ENCODE data around the gene CDHR1.
A peak's percentile ranks its signal among the peaks of the same experiment; 100 is the strongest.

CDHR1 gene

DNA sequence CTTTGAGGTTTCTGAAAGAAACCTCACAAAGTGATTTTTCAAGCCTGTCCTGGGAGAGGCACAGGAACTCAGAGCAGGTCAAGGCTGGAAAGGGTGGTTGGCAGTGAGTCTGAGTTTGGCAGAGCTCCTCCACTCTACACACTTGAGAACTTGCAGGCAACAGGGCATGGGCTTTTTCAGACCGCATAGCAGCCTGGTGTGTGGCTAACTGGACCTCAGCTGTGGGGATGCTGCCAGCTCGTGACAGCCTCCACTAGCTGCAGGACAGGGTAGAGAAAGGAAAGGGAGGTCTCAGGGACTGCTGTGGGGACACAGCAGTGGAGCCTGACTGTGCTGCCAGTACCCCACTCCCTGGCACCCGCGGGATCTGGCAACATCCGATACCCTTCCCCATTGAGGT, 2.6 kb downstream of the CDHR1 start:
- Histone ChIP-seq H2AFZ (ENCODE audit: low read depth, low read length) (no peak overlapping the region), H3K27ac (ENCODE audit: low read length) (no peak overlapping the region), H3K79me2 (ENCODE audit: low read length) (no peaks in the 10 kb centered on the region), H3K9ac (ENCODE audit: low read length) (no peak overlapping the region), H3K36me3 (replicated peaks; ENCODE audit: low read depth, low read length) (no peaks in the 10 kb centered on the region), H3K27me3 (ENCODE audit: low read depth, low read length) (no peaks in the 10 kb centered on the region), H3K4me1 (ENCODE audit: low read length) (peaks cover 18% of the 10 kb centered on the region), H4K20me1 (ENCODE audit: insufficient read depth, low read length) (no peaks in the 10 kb centered on the region), H3K4me2 (ENCODE audit: low read length) (no peak overlapping the region), H3K9me3 (ENCODE audit: insufficient read depth, low read length) (no peaks in the 10 kb centered on the region), H3K4me3 (ENCODE audit: low read length) (no peak overlapping the region)
- TF ChIP-seq EZH2phosphoT487 (IDR thresholded peaks at IDR 0.05; ENCODE audit: low read depth), result no peak
- TF ChIP-seq, protein P1, sequence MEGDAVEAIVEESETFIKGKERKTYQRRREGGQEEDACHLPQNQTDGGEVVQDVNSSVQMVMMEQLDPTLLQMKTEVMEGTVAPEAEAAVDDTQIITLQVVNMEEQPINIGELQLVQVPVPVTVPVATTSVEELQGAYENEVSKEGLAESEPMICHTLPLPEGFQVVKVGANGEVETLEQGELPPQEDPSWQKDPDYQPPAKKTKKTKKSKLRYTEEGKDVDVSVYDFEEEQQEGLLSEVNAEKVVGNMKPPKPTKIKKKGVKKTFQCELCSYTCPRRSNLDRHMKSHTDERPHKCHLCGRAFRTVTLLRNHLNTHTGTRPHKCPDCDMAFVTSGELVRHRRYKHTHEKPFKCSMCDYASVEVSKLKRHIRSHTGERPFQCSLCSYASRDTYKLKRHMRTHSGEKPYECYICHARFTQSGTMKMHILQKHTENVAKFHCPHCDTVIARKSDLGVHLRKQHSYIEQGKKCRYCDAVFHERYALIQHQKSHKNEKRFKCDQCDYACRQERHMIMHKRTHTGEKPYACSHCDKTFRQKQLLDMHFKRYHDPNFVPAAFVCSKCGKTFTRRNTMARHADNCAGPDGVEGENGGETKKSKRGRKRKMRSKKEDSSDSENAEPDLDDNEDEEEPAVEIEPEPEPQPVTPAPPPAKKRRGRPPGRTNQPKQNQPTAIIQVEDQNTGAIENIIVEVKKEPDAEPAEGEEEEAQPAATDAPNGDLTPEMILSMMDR (IDR thresholded peaks at IDR 0.05; ENCODE audit: low read depth, low read length), result no peak

DNA sequence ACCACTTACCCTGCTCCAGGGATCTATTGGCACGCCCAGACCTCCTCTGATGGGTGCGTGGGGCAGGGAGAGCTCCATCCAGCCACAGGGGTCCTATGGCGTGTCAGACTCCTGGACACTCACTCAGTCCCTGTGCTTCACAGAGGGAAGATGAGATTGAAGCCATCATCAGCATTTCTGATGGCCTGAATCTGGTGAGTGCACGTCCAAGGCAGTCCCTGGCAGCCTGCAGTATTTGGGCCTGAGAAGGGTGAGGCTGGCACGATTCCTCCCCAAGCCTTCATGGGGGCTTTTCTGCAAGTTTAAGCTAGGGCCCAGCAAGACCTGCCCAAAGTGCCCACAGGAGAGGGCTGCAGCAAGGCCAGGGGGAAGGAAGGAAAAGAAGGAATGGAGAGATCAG, 3.3 kb downstream of the CDHR1 start:
- Histone ChIP-seq H3K4me2 (ENCODE audit: low read length) (no peak overlapping the region), H3K4me3 (ENCODE audit: low read length) (no peak overlapping the region), H3K4me1 (ENCODE audit: low read length) (peaks cover 18% of the 10 kb centered on the region), H3K9me3 (ENCODE audit: insufficient read depth, low read length) (no peaks in the 10 kb centered on the region), H2AFZ (ENCODE audit: low read depth, low read length) (no peak overlapping the region), H3K36me3 (replicated peaks; ENCODE audit: low read depth, low read length) (no peaks in the 10 kb centered on the region), H4K20me1 (ENCODE audit: insufficient read depth, low read length) (no peaks in the 10 kb centered on the region), H3K27me3 (ENCODE audit: low read depth, low read length) (no peaks in the 10 kb centered on the region), H3K27ac (ENCODE audit: low read length) (no peak overlapping the region), H3K79me2 (ENCODE audit: low read length) (no peaks in the 10 kb centered on the region), H3K9ac (ENCODE audit: low read length) (no peak overlapping the region)
- no peak for TF ChIP-seq EZH2phosphoT487 (IDR thresholded peaks at IDR 0.05; ENCODE audit: low read depth)
- TF ChIP-seq, protein P1 (IDR thresholded peaks at IDR 0.05; ENCODE audit: low read depth, low read length), result no peak

DNA sequence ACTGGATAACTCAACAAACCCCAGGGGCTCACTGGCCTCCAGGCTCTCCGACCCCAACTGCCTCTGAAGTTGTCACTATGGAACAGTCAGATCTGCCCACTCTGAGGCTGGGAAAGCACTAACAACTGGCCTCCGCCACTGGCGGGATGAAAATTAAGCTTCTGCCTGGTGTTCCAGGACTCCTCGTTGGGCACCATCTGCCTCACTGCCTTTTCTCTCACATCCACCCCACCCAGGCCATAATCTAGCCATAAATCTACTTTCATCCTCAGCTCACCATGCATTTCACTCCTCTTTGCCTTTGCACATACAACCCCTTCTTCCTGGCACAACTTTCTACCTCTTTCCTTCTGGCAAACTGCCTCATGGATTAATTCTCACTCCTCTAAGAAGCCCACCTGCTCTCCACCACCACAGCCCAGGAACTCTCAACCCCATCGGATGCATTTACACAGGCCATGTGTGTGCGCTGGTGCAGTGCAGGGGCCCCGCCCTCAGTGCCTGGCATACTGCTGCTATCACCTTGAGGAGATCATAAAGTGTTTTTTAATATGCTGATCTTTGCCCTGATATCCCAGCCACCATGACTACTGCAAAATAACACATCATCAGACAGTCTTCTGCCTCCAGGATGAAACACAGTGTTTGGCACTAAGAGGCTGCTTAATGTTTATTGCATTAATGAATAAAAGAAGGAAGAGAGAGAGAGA, 4.0 kb downstream of the CDHR1 start:
- H3K4me1 ChIP-seq (ENCODE audit: low read length), result peaks cover 18% of the 10 kb centered on the region
- no peaks in the 10 kb centered on the region for H3K9me3 ChIP-seq (ENCODE audit: insufficient read depth, low read length)
- no peak overlapping the region for H3K9ac ChIP-seq (ENCODE audit: low read length)
- no peak for TF ChIP-seq EZH2phosphoT487 (IDR thresholded peaks at IDR 0.05; ENCODE audit: low read depth)
- TF ChIP-seq, protein P1 (IDR thresholded peaks at IDR 0.05; ENCODE audit: low read depth, low read length), result no peak
- H4K20me1 ChIP-seq (ENCODE audit: insufficient read depth, low read length), result no peaks in the 10 kb centered on the region
- H3K4me2 ChIP-seq (ENCODE audit: low read length), result no peak overlapping the region
- H3K36me3 ChIP-seq (replicated peaks; ENCODE audit: low read depth, low read length), result no peaks in the 10 kb centered on the region
- no peaks in the 10 kb centered on the region for H3K27me3 ChIP-seq (ENCODE audit: low read depth, low read length)
- H3K4me3 ChIP-seq (ENCODE audit: low read length), result no peak overlapping the region
- H3K79me2 ChIP-seq (ENCODE audit: low read length), result no peaks in the 10 kb centered on the region
- H3K27ac ChIP-seq (ENCODE audit: low read length), result no peak overlapping the region
- no peak overlapping the region for H2AFZ ChIP-seq (ENCODE audit: low read depth, low read length)

DNA sequence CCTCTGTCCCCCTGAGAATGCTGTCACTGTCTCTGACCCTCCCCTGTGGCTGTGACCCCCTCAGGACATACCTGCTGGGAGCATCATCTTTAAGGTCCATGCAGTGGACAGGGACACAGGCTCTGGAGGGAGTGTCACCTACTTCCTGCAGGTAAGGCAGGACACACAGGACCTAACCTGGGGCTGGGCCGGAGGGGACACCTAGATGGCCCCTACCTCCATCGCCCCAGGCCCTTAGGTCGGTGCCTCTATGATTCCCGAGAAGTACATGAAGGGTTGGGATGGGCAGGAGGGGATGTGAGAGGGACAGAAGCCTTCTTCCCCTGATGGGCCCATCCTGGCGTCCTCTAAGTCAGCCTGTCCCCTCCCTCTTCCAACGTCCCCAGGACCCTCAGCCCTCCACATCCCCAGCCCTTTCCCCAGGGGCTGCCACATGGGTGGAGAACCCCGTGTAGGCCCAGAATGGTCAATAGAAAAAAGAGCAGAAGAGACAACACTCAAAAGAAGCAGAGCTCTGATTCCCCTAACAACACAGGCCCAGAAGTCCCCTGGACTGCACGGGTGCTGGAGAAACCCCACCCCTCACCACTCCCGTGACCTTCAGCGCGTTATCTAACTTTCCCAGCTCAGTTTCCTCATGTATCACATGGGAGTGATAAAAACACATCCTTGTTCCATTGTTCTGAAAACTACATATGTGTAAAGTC, 6.4 kb downstream of the CDHR1 start:
- Histone ChIP-seq H4K20me1 (ENCODE audit: insufficient read depth, low read length) (no peaks in the 10 kb centered on the region), H3K4me3 (ENCODE audit: low read length) (peak overlapping the region; percentile 56)

More for the DNA sequence above, 6.4 kb downstream of the CDHR1 start:
- peaks cover 18% of the 10 kb centered on the region for H3K4me1 ChIP-seq (ENCODE audit: low read length)
- H3K79me2 ChIP-seq (ENCODE audit: low read length), result no peaks in the 10 kb centered on the region
- peak overlapping the region; percentile 66 for H3K4me2 ChIP-seq (ENCODE audit: low read length)
- TF ChIP-seq, protein P1 (IDR thresholded peaks at IDR 0.05; ENCODE audit: low read depth, low read length), result no peak
- TF ChIP-seq EZH2phosphoT487 (IDR thresholded peaks at IDR 0.05; ENCODE audit: low read depth), result no peak
- no peaks in the 10 kb centered on the region for H3K9me3 ChIP-seq (ENCODE audit: insufficient read depth, low read length)
- H3K27ac ChIP-seq (ENCODE audit: low read length), result no peak overlapping the region
- no peaks in the 10 kb centered on the region for H3K36me3 ChIP-seq (replicated peaks; ENCODE audit: low read depth, low read length)
- H3K9ac ChIP-seq (ENCODE audit: low read length), result peak overlapping the region; percentile 48
- no peaks in the 10 kb centered on the region for H3K27me3 ChIP-seq (ENCODE audit: low read depth, low read length)
- H2AFZ ChIP-seq (ENCODE audit: low read depth, low read length), result peak overlapping the region; percentile 98

All from OCI-LY3 (cell line).